ENCODE results near the gene OR51A7.
"Not testable (repeated sequence)": the region's sequence is repeated elsewhere in the genome, so short reads cannot be mapped to it uniquely, and the experiment has no call there.

The OR51A7 gene

GRCh38 chr11:4903484-4903883, at the start of gene OR51A7:
Gene OR51A7 (plus strand): TSS chr11:4903783. CDS start chr11:4907370, 3,587 bp downstream.
- no peak for DNase-seq (ENCODE audit: low spot score)

DNA sequence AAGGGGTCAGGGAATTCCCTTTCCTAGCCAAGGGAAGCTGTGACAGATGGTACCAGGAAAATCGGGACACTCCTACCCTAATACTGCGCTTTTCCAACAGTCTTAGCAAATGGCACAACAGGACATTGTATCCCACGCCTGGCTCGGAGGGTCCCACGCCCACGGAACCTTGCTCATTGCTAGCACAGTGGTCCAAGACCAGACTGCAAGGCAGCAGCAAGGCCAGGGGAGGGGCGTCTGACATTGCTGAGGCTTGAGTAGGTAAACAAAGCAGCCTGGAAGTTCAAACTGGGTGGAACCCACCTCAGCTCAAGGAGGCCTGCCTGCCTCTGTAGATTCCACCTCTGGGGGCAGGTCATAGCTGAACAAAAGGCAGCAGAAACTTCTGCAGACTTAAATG, 49.3 kb upstream of the OR51A7 start:
- not testable (repeated sequence) for DNase-seq (ENCODE audit: low spot score)

GRCh38 chr11:4862447-4863236, 40.9 kb upstream of the OR51A7 start:
- DNase-seq (ENCODE audit: low spot score) = no peak

DNA sequence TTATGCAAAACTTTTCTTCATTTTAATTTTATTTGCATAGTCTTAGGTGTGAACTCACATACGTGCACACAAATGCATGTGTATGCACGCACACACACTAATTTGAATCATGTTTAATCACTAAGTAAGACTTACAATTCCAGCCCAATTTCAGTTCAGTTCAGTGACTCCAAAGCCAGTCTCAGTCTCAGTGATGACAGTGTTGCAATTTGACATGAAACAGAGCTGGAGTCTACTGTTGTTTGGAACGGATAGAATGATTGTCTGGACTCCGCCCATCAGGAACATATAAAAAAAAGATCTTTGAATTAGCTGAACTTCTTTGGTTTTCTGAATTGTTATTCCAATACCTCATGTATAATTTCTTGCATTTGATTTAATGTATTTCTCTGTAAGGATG, 39.7 kb upstream of the OR51A7 start:
- DNase-seq (ENCODE audit: low spot score) = no peak

- DNase-seq (ENCODE audit: low spot score) = no peak
Observed at GRCh38 chr11:4865855-4866254, 37.7 kb upstream of the OR51A7 start.

DNA sequence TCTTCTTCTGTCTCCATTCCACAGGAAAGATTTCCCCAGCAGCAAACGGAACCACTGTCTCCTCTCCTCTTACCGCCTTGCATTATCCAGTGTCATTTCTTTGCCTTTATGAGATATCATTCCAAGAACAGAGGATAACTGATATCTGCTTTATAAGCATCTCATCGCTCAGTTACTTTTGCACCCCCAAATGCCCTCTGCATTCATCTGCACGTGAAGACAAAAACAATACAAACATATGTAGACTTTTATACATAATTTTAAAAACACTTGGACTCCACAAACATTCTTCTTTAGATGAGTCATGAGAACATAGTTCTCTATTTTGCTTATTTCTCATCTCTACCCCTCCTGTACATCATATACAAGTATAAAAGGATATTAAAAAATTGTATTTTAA, 22.4 kb upstream of the OR51A7 start:
- no peak for DNase-seq (ENCODE audit: low spot score)

GRCh38 chr11:4881860-4882500, 21.6 kb upstream of the OR51A7 start, which contains the start of gene OR51T1:
Gene OR51T1 (plus strand): TSS chr11:4881900. CDS start chr11:4881900, 0 bp downstream.
- no peak for DNase-seq (ENCODE audit: low spot score)

GRCh38 chr11:4882543-4882942, 21.0 kb upstream of the OR51A7 start:
- no peak for DNase-seq (ENCODE audit: low spot score)

GRCh38 chr11:4884361-4884760, 19.2 kb upstream of the OR51A7 start:
- no peak for DNase-seq (ENCODE audit: low spot score)

- DNase-seq (ENCODE audit: low spot score) = no peak
Observed at GRCh38 chr11:4886186-4886585, 17.4 kb upstream of the OR51A7 start.

DNA sequence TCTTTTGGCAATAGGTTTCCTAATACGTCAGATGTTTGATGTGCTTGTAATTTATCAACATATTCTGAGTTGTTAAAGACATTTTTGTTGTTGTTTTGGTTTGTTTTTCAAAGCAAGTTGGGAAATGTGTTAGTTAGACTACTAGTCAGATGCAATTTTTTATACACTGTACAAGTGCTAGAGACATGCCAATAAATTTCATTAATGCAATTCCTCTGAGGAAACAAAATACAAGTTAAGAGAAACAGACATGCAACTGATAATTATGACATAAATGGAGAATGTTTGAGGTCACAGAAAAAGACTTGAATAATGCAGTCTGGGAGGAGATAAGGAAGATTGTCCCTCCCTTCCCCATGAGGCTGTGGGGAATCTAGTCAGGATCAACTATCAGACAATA, 16.0 kb upstream of the OR51A7 start:
- DNase-seq (ENCODE audit: low spot score) = no peak

GRCh38 chr11:4890279-4890678, 13.3 kb upstream of the OR51A7 start:
- no peak for DNase-seq (ENCODE audit: low spot score)

DNA sequence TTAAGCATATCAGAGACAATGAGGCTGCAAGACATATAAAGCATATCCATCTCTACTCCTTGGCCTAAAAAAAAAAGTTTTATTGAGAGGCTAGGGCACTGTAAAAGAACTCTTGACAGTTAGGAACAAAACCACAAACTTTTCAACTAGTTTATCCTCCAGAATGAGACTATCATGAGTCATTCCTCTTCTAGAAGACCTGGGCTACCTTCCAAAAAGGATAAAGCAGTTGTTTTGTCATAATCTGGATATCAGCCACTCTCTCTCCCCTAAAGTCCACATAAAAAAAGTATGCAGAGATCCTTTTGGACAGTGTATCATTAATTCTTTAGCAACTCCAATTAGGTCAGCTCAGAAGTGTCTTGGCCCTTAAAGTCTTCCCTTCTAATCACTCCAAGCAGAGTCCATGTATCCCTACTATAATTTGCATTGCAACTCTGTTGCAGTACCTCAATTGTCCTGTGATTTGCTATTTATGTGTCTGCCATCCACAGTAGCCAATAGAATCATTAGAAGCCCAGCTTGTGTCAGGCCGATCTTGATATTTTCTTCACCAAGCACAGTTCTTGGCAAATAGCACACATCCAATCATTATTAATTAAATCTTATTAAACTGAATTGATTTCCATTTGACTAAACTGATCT, 11.5 kb upstream of the OR51A7 start:
- no peak for DNase-seq (ENCODE audit: low spot score)

GRCh38 chr11:4916581-4916980, 13.0 kb downstream of the OR51A7 start:
- DNase-seq (ENCODE audit: low spot score) = no peak

- DNase-seq (ENCODE audit: low spot score) = no peak
Observed at GRCh38 chr11:4919250-4919649, 15.7 kb downstream of the OR51A7 start, which contains the start of gene OR51G2. Gene OR51G2 (minus strand): TSS chr11:4919350. CDS start chr11:4915663, 3,687 bp downstream.

DNA sequence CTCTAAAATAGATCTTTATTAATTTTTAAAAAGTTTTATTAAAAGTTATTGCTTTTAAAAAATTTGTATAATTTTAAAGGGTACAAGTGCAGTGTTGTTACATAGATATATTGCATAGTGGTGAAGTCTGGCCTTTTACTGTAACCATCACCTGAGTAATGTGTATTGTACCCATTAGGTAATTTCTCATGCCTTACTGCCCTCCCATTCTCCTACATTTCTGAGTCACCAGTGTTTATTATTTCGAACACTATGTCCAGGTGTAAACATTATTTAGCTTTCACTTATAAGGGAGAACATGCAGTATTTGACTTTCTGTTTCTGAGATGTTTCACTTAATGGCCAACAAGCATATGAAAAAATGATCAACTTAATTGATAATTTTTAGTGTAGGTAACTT, 18.2 kb downstream of the OR51A7 start:
- DNase-seq (ENCODE audit: low spot score) = no peak

GRCh38 chr11:4922304-4922703, 18.7 kb downstream of the OR51A7 start:
- no peak for DNase-seq (ENCODE audit: low spot score)

GRCh38 chr11:4924239-4924638, 20.7 kb downstream of the OR51A7 start, which contains the start of gene OR51G1:
Gene OR51G1 (minus strand): TSS chr11:4924339. CDS start chr11:4924339, 0 bp downstream.
- DNase-seq (ENCODE audit: low spot score) = no peak

DNA sequence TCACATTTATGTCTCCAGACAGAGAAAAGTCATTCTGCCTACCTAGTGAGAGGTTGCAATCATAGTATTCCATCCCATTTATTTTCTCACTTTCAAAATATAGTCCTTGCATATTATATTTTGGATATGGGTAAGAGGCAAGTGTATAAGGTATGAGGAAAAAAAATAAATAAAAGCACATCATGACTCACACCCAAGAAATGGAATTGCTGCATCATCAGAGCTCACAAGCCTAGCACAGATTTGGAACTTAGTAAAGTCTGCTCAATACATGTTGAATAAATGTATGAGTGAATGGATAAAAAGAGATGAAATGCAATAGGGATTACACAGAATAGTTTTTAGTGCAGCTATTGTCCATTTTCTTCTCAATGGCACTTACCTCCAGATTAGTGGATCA, 23.0 kb downstream of the OR51A7 start:
- no peak for DNase-seq (ENCODE audit: low spot score)

GRCh38 chr11:4932751-4933150, 29.2 kb downstream of the OR51A7 start:
- no peak for DNase-seq (ENCODE audit: low spot score)

- DNase-seq (ENCODE audit: low spot score) = no peak
Observed at GRCh38 chr11:4936745-4937144, 33.2 kb downstream of the OR51A7 start.

- DNase-seq (ENCODE audit: low spot score) = no peak
Observed at GRCh38 chr11:4947505-4947904, 43.9 kb downstream of the OR51A7 start, which contains the start of gene OR51A4. Gene OR51A4 (minus strand): TSS chr11:4947605. CDS start chr11:4947100, 505 bp downstream.

GRCh38 chr11:4955613-4956012, 52.0 kb downstream of the OR51A7 start, which contains the start of gene OR51A2:
Gene OR51A2 (minus strand): TSS chr11:4955713. CDS start chr11:4955713, 0 bp downstream.
- not testable (repeated sequence) for DNase-seq (ENCODE audit: low spot score)

Measured in pons (tissue), 1 donor.